ENCODE data around the gene PPP1R37. TPM values are rescaled to one million over a fixed set of nuclear protein-coding genes. Genes with fewer than 3 reads are reported as not detected.

The PPP1R37 gene
- total and polyA plus RNA-seq, 2 donors (not counting 3 experiments of a cell fraction or from before 2014, with no cell fraction given), result 16.2 to 27.1 TPM

DNA sequence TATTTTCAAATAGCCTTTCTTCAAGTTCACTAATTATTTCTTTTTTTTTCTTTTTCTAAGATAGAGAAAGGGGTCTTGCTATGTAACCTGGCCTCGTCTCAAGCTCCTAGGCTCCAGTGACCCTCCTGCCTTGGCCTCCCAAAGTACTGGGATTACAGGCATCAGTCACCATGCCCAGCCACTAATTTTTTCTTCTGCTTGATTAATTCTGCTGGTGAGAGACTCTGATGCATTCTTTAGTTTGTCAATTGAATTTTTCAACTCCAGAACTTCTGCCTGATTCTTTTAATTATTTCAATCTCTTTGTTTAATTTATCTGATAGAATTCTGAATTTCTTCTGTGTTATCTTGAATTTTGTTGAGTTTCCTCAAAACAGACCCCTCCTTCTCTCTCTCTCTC lies 97.0 kb downstream of the PPP1R37 start:
- no peak for TF ChIP-seq MYC (IDR thresholded peaks at IDR 0.05; ENCODE audit: low read depth, low read length)
- TF ChIP-seq POLR2A (IDR thresholded peaks at IDR 0.05; ENCODE audit: low read depth, low read length), result no peak
- no peak for TF ChIP-seq POLR2AphosphoS5 (IDR thresholded peaks at IDR 0.05; ENCODE audit: insufficient read depth, low read depth, low read length)
- TF ChIP-seq JUN (IDR thresholded peaks at IDR 0.05; ENCODE audit: borderline replicate concordance, insufficient read depth, insufficient read length, low read depth), result no peak
- TF ChIP-seq, protein P1, sequence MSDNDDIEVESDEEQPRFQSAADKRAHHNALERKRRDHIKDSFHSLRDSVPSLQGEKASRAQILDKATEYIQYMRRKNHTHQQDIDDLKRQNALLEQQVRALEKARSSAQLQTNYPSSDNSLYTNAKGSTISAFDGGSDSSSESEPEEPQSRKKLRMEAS (IDR thresholded peaks at IDR 0.05; ENCODE audit: insufficient read depth, insufficient read length), result no peak
- no peak for TF ChIP-seq EZH2 (IDR thresholded peaks at IDR 0.05; ENCODE audit: borderline replicate concordance, low read depth, low read length, severe bottlenecking)
- no peak for TF ChIP-seq FOS (IDR thresholded peaks at IDR 0.05; ENCODE audit: borderline replicate concordance, insufficient read depth, low read length)
- no peak for TF ChIP-seq GATA2 (IDR thresholded peaks at IDR 0.05; ENCODE audit: insufficient read depth, insufficient read length, low read depth, low read length)
- TF ChIP-seq, protein P2, sequence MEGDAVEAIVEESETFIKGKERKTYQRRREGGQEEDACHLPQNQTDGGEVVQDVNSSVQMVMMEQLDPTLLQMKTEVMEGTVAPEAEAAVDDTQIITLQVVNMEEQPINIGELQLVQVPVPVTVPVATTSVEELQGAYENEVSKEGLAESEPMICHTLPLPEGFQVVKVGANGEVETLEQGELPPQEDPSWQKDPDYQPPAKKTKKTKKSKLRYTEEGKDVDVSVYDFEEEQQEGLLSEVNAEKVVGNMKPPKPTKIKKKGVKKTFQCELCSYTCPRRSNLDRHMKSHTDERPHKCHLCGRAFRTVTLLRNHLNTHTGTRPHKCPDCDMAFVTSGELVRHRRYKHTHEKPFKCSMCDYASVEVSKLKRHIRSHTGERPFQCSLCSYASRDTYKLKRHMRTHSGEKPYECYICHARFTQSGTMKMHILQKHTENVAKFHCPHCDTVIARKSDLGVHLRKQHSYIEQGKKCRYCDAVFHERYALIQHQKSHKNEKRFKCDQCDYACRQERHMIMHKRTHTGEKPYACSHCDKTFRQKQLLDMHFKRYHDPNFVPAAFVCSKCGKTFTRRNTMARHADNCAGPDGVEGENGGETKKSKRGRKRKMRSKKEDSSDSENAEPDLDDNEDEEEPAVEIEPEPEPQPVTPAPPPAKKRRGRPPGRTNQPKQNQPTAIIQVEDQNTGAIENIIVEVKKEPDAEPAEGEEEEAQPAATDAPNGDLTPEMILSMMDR (IDR thresholded peaks at IDR 0.05; ENCODE audit: extremely low read depth in 1 of 2, insufficient read depth in 1 of 2, low read depth in 1 of 2, low read length in 2 of 2), result no peak
- CTCF ChIA-PET, result no interaction called here

More for the DNA sequence above, 97.0 kb downstream of the PPP1R37 start:
- H3K4me1 ChIP-seq (ENCODE audit: control insufficient read depth, extremely low read depth, insufficient read depth, low read length), result no peaks in the 10 kb centered on the region
- H3K27ac ChIP-seq (ENCODE audit: insufficient read depth, low read depth, low read length), result no peak overlapping the region
- no peaks in the 10 kb centered on the region for H3K9me1 ChIP-seq (replicated peaks; ENCODE audit: control insufficient read depth, extremely low read depth, insufficient read depth, low read length)
- no peak for FAIRE-seq
- H3K27me3 ChIP-seq (ENCODE audit: control insufficient read depth in 2 of 2, insufficient read depth in 2 of 2, low read length in 2 of 2), result no peaks in the 10 kb centered on the region
- no peaks in the 10 kb centered on the region for H4K20me1 ChIP-seq (replicated peaks; ENCODE audit: control insufficient read depth, extremely low read depth, insufficient read depth, low read length)
- POLR2A ChIA-PET, result no interaction called here
- H3K9ac ChIP-seq (replicated peaks; ENCODE audit: extremely low read depth, insufficient read depth, low read length), result no peak overlapping the region
- H2AFZ ChIP-seq (ENCODE audit: low read depth, low read length), result no peak overlapping the region
- intact Hi-C loops (cut with micrococcal nuclease) (loop anchor here (5.0 kb wide), 1 partner anchor 147 kb away; no protein-coding TSS in a partner anchor), dilution Hi-C loops (cut with MboI; ENCODE audit: extremely low pct_ligation_motif_present, low sequenced_read_pairs) (no loop called here)
- BruUV-seq (replicated peaks), result no TSS peak
- H3K4me2 ChIP-seq (ENCODE audit: insufficient read depth, low read length), result no peak overlapping the region
- no peaks in the 10 kb centered on the region for H3K9me3 ChIP-seq (replicated peaks; ENCODE audit: control insufficient read depth, insufficient read depth, low read length)
- no peaks in the 10 kb centered on the region for H3K79me2 ChIP-seq (ENCODE audit: control insufficient read depth, insufficient read depth, low read length)
- H3K4me3 ChIP-seq (replicated peaks in 1 of 3; ENCODE audit: insufficient read depth in 1 of 3, low read depth in 1 of 3, low read length in 3 of 3), result no peak overlapping the region
- no peak for DNase-seq (ENCODE audit: low read depth, low spot score)
- no peaks in the 10 kb centered on the region for H3K36me3 ChIP-seq (ENCODE audit: control insufficient read depth in 2 of 2, extremely low read depth in 1 of 2, insufficient read depth in 2 of 2, low read length in 2 of 2)

All from endothelial cell of umbilical vein (primary cell).